MM.1S (cell line): ENCODE measurements around the gene LRRC10B.

ENCODE experiments used
- DNase-seq: peaks from one replicate; pipeline ENCODE4 v3.0.0-alpha.2; 2015
- H2AFZ ChIP-seq: fragments of 300-600 bp; sonication (generic); 2 replicates; pipeline ENCODE4 v1.6.0; 2016; ENCODE audit warnings: antibody characterized with exemption, low read length
- H3F3A ChIP-seq: fragments of 300-600 bp; sonication (generic); 2 replicates; pipeline ENCODE4 v1.6.1; 2016; ENCODE audit warnings: mild to moderate bottlenecking, antibody characterized with exemption, low read length, moderate library complexity, mixed read lengths; ENCODE audit not compliant: insufficient read depth
- H3K27ac ChIP-seq: fragments of 300-600 bp; sonication (generic); 2 replicates; pipeline ENCODE4 v1.5.1; 2016; ENCODE audit warnings: mild to moderate bottlenecking, low read length
- H3K27me3 ChIP-seq: fragments of 300-600 bp; sonication (generic); replicated peaks from 2 replicates; pipeline ENCODE4 v1.6.0; 2016; ENCODE audit warnings: low read length; ENCODE audit not compliant: insufficient read depth
- H3K36me3 ChIP-seq: fragments of 300-600 bp; sonication (generic); replicated peaks from 2 replicates; pipeline ENCODE4 v1.6.1; 2016; ENCODE audit warnings: mild to moderate bottlenecking, low read length, mixed read lengths; ENCODE audit not compliant: insufficient read depth
- H3K4me1 ChIP-seq: fragments of 300-600 bp; sonication (generic); 2 replicates; pipeline ENCODE4 v1.6.1; 2016; ENCODE audit warnings: low read length, mixed read lengths
- H3K4me2 ChIP-seq: fragments of 300-600 bp; sonication (generic); 2 replicates; pipeline ENCODE4 v1.6.0; 2016; ENCODE audit warnings: low read depth, low read length
- H3K4me3 ChIP-seq: fragments of 300-600 bp; sonication (generic); 2 replicates; pipeline ENCODE4 v1.5.1; 2016; ENCODE audit warnings: low read length, mixed read lengths
- H3K79me2 ChIP-seq: fragments of 300-600 bp; sonication (generic); 2 replicates; pipeline ENCODE4 v1.6.1; 2016; ENCODE audit warnings: mixed run types, low read length, mixed read lengths
- H3K9ac ChIP-seq: fragments of 300-600 bp; sonication (generic); 2 replicates; pipeline ENCODE4 v1.6.1; 2016; ENCODE audit warnings: low read length, mixed read lengths
- H3K9me2 ChIP-seq: fragments of 300-600 bp; sonication (generic); replicated peaks from 2 replicates; pipeline ENCODE4 v1.6.1; 2016; ENCODE audit warnings: mild to moderate bottlenecking, low read length, mixed read lengths; ENCODE audit not compliant: insufficient read depth
- H3K9me3 ChIP-seq: fragments of 300-600 bp; sonication (generic); replicated peaks from 2 replicates; pipeline ENCODE4 v1.6.1; 2016; ENCODE audit warnings: mild to moderate bottlenecking, low read length, mixed read lengths; ENCODE audit not compliant: insufficient read depth
- H4K20me1 ChIP-seq: fragments of 300-600 bp; sonication (generic); 2 replicates; pipeline ENCODE4 v1.6.1; 2016; ENCODE audit warnings: mild to moderate bottlenecking, low read length, moderate library complexity, mixed read lengths; ENCODE audit not compliant: insufficient read depth
- EZH2 ChIP-seq: fragments of 300-600 bp; sonication (generic); optimal IDR thresholded peaks from 2 replicates; pipeline ENCODE3; 2017; ENCODE audit warnings: low read depth, mild to moderate bottlenecking, antibody characterized with exemption, low read length, mixed read lengths
- EZH2phosphoT487 ChIP-seq: fragments of 300-600 bp; sonication (generic); IDR thresholded peaks from 2 replicates; pipeline ENCODE4 v1.6.1; 2018; ENCODE audit warnings: antibody characterized with exemption, low read length
- TF ChIP-seq, protein P1 (sequence below): fragments of 300-600 bp; sonication (generic); IDR thresholded peaks from 2 replicates; pipeline ENCODE4 v1.5.1; 2016; ENCODE audit warnings: antibody characterized with exemption, low read length, mixed read lengths

The LRRC10B gene

DNA sequence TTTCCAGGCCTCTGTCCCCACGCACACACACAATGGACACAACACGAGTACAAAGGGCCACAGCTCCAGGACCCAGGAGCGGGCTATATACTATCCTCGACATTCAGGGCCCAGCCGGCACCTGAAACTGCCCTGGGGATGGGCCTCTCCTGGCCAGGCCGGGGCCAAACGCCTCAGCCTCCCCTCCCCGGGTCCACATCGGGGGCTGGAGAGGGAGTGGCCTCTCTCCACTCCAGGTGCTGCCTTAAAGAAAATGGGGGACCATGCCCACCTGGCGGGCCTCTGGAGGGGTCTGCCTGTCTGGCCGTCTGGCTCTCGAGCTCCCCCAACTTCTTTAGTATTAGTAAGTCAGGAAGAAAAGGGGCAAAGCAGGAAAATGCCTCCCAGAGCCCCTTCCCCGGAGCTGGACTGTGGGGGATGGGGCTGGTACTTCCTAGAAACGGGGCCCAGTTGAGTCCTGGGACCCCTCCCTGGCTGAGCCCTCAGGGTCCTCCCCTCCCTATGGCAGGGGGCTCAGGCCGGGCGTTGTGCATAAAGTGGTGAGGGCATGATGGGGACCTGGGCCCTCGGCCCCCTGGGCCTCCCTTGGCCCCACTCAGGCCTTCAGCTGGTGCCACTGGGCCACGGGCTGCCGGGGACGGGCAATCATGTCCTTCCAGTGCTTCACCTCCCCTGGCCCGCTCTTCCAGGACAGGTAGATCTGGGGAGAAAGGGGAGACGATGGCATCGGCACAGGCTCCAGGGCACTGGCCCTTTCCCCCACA lies 9.7 kb downstream of the LRRC10B start:
- TF ChIP-seq EZH2phosphoT487 (no peak), EZH2 (no peak)
- TF ChIP-seq, protein P1, sequence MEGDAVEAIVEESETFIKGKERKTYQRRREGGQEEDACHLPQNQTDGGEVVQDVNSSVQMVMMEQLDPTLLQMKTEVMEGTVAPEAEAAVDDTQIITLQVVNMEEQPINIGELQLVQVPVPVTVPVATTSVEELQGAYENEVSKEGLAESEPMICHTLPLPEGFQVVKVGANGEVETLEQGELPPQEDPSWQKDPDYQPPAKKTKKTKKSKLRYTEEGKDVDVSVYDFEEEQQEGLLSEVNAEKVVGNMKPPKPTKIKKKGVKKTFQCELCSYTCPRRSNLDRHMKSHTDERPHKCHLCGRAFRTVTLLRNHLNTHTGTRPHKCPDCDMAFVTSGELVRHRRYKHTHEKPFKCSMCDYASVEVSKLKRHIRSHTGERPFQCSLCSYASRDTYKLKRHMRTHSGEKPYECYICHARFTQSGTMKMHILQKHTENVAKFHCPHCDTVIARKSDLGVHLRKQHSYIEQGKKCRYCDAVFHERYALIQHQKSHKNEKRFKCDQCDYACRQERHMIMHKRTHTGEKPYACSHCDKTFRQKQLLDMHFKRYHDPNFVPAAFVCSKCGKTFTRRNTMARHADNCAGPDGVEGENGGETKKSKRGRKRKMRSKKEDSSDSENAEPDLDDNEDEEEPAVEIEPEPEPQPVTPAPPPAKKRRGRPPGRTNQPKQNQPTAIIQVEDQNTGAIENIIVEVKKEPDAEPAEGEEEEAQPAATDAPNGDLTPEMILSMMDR: no peak
- Histone ChIP-seq H2AFZ (no peak overlapping the region), H3K9me2 (no peaks in the 10 kb centered on the region), H3K4me1 (0 out of 2 replicates have a peak, but pooled peaks cover 4% of the 10 kb centered on the region), H3K9me3 (no peaks in the 10 kb centered on the region), H3K79me2 (no peaks in the 10 kb centered on the region), H3K27me3 (peaks cover 87% of the 10 kb centered on the region), H3K9ac (no peak overlapping the region), H3F3A (no peaks in the 10 kb centered on the region), H3K36me3 (no peaks in the 10 kb centered on the region), H3K4me2 (no peak overlapping the region), H3K4me3 (no peak overlapping the region), H4K20me1 (no peaks in the 10 kb centered on the region), H3K27ac (no peak overlapping the region)
- DNase-seq: no peak

DNA sequence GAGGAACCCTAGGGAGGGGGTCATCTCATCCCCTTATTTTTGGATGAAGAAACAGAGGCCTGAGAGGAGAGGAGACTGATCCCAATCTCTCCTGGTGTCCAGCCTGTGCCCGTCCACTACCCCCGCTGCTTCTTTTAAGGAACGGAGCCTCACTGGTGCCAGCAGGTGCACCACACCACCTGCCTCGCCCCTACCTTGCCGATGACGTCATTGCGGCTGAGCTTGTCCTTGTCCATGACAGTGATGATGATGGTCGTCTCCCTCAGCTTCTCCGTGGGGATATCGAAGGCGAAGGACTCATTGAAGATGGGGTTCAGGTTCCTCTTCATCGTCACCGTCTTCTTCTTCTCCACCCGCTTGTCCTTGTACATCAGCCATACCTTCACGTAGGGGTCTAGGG lies 14.3 kb downstream of the LRRC10B start:
- H3K4me1 ChIP-seq: no peaks in the 10 kb centered on the region
- TF ChIP-seq, protein P1: no peak
- TF ChIP-seq EZH2: no peak
- TF ChIP-seq EZH2phosphoT487: no peak

DNA sequence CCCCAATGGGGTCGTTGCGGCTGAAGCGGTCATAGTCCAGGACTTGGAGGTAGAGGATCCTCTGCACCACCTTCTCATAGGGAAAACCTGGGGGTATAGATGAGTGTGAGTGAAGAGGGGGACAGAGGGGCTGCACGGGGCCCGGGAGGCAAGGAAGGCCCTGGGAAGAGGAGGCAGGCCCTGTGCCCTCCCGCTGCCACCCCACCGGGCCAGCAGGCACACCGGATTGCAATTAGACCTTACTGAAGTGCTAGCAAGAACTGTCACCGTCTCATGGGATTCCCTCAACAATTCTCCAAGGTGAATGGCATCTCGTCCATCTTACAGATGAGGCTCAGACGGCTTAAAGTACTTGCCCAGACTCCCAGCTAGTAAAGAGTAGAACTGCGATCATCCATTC lies 15.9 kb downstream of the LRRC10B start:
- TF ChIP-seq, protein P1: no peak
- TF ChIP-seq EZH2phosphoT487: no peak
- peak; percentile 66 for TF ChIP-seq EZH2
- Histone ChIP-seq H3K9me2 (no peaks in the 10 kb centered on the region), H3K27me3 (peaks cover 97% of the 10 kb centered on the region), H2AFZ (no peak overlapping the region), H3K27ac (no peak overlapping the region), H3K9ac (no peak overlapping the region), H3K4me1 (no peaks in the 10 kb centered on the region), H3F3A (no peaks in the 10 kb centered on the region), H4K20me1 (no peaks in the 10 kb centered on the region), H3K79me2 (no peaks in the 10 kb centered on the region), H3K4me2 (no peak overlapping the region), H3K9me3 (no peaks in the 10 kb centered on the region), H3K36me3 (no peaks in the 10 kb centered on the region), H3K4me3 (no peak overlapping the region)
- DNase-seq: no peak

More for the DNA sequence above, 14.3 kb downstream of the LRRC10B start:
- DNase-seq: no peak
- Histone ChIP-seq H2AFZ (no peak overlapping the region), H3K9ac (no peak overlapping the region), H3K27me3 (peaks cover 97% of the 10 kb centered on the region), H3K4me3 (no peak overlapping the region), H3K4me2 (no peak overlapping the region), H3K79me2 (no peaks in the 10 kb centered on the region), H4K20me1 (no peaks in the 10 kb centered on the region), H3K36me3 (no peaks in the 10 kb centered on the region), H3K27ac (no peak overlapping the region), H3K9me3 (no peaks in the 10 kb centered on the region), H3F3A (no peaks in the 10 kb centered on the region), H3K9me2 (no peaks in the 10 kb centered on the region)
